ENCODE results near the gene PRSS22. TPM values are rescaled to one million over a fixed set of nuclear protein-coding genes. Genes with fewer than 3 reads are reported as not detected.

Gene PRSS22
- total and polyA plus RNA-seq, 2 donors (not counting 1 experiment from before 2014, with no cell fraction given) = not detected

GRCh38 chr16:2846511-2847310, 11.3 kb downstream of the PRSS22 start:
- Mint-ChIP-seq H3K4me3 (no peak overlapping the region), H3K4me1 (peaks cover 5% of the 10 kb centered on the region), H3K9me3 (ENCODE audit: insufficient read depth) (peaks cover 2% of the 10 kb centered on the region), H3K27ac (no peak overlapping the region), H3K27me3 (peaks cover 26% of the 10 kb centered on the region)
- Histone ChIP-seq H3K4me3 (ENCODE audit: control extremely low read depth in 1 of 5, extremely low read depth in 1 of 5, insufficient read depth in 1 of 5, low read depth in 2 of 5, low read length in 4 of 5) (no peak overlapping the region), H3K9me3 (ENCODE audit: control extremely low read depth in 1 of 3, control insufficient read depth in 2 of 3, insufficient read depth in 1 of 3, low read length in 2 of 3) (peaks cover 0 to 15% (median 0%) of the 10 kb centered on the region in 3 donors), H3K4me1 (ENCODE audit: control insufficient read depth in 2 of 2, insufficient read depth in 2 of 2, low read length in 2 of 2) (peaks cover 10% of the 10 kb centered on the region in 2 donors), H2AFZ (ENCODE audit: insufficient read depth, low read depth, low read length, poor library complexity, severe bottlenecking) (no peak overlapping the region), H3K27me3 (replicated peaks in 1 of 4; ENCODE audit: control extremely low read depth in 1 of 4, control insufficient read depth in 3 of 4, insufficient read depth in 4 of 4, low read length in 3 of 4) (peaks cover 0 to 5% (median 2%) of the 10 kb centered on the region in 4 experiments), H3K36me3 (replicated peaks in 1 of 2; ENCODE audit: control extremely low read depth in 1 of 2, control insufficient read depth in 1 of 2, extremely low read depth in 1 of 2, insufficient read depth in 2 of 2, low read length in 1 of 2) (no peaks in the 10 kb centered on the region), H4K20me1 (ENCODE audit: control insufficient read depth, insufficient read depth, low read length, poor library complexity, severe bottlenecking) (no peaks in the 10 kb centered on the region), H3K79me2 (ENCODE audit: control insufficient read depth, insufficient read depth, low read length) (no peaks in the 10 kb centered on the region), H3K27ac (ENCODE audit: low read length in 2 of 2) (no peak overlapping the region), H3K9ac (ENCODE audit: low read length) (no peak overlapping the region), H3K4me2 (replicated peaks; ENCODE audit: low read depth, low read length, poor library complexity, severe bottlenecking) (no peak overlapping the region)
- TF ChIP-seq, protein P1, sequence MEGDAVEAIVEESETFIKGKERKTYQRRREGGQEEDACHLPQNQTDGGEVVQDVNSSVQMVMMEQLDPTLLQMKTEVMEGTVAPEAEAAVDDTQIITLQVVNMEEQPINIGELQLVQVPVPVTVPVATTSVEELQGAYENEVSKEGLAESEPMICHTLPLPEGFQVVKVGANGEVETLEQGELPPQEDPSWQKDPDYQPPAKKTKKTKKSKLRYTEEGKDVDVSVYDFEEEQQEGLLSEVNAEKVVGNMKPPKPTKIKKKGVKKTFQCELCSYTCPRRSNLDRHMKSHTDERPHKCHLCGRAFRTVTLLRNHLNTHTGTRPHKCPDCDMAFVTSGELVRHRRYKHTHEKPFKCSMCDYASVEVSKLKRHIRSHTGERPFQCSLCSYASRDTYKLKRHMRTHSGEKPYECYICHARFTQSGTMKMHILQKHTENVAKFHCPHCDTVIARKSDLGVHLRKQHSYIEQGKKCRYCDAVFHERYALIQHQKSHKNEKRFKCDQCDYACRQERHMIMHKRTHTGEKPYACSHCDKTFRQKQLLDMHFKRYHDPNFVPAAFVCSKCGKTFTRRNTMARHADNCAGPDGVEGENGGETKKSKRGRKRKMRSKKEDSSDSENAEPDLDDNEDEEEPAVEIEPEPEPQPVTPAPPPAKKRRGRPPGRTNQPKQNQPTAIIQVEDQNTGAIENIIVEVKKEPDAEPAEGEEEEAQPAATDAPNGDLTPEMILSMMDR (IDR thresholded peaks at IDR 0.05) = no peak
- no peak for TF ChIP-seq EZH2 (IDR thresholded peaks at IDR 0.05; ENCODE audit: borderline replicate concordance, insufficient read depth, low read depth, low read length, poor library complexity, severe bottlenecking)
- 66% methylated on average over 2 of the region's 3 CpGs for WGBS (ENCODE audit: insufficient coverage)
- DNase-seq = no peak
- ChIA-PET CTCF (no interaction called here), POLR2A (no interaction called here)
- intact Hi-C loops (cut with micrococcal nuclease) = no loop called here
- ATAC-seq (ENCODE audit: low read depth) = no peak

GRCh38 chr16:2845116-2845515, 12.9 kb downstream of the PRSS22 start:
- no peak for TF ChIP-seq EZH2 (IDR thresholded peaks at IDR 0.05; ENCODE audit: borderline replicate concordance, insufficient read depth, low read depth, low read length, poor library complexity, severe bottlenecking)
- TF ChIP-seq, protein P1 (IDR thresholded peaks at IDR 0.05) = no peak

More at GRCh38 chr16:2845116-2845515, 12.9 kb downstream of the PRSS22 start:
- Histone ChIP-seq H3K27ac (ENCODE audit: low read length in 2 of 2) (no peak overlapping the region), H4K20me1 (ENCODE audit: control insufficient read depth, insufficient read depth, low read length, poor library complexity, severe bottlenecking) (no peaks in the 10 kb centered on the region), H3K4me1 (ENCODE audit: control insufficient read depth in 2 of 2, insufficient read depth in 2 of 2, low read length in 2 of 2) (peaks cover 15 to 26% of the 10 kb centered on the region in 2 donors), H2AFZ (ENCODE audit: insufficient read depth, low read depth, low read length, poor library complexity, severe bottlenecking) (no peak overlapping the region), H3K36me3 (replicated peaks in 1 of 2; ENCODE audit: control extremely low read depth in 1 of 2, control insufficient read depth in 1 of 2, extremely low read depth in 1 of 2, insufficient read depth in 2 of 2, low read length in 1 of 2) (no peaks in the 10 kb centered on the region), H3K79me2 (ENCODE audit: control insufficient read depth, insufficient read depth, low read length) (no peaks in the 10 kb centered on the region), H3K4me3 (ENCODE audit: control extremely low read depth in 1 of 5, extremely low read depth in 1 of 5, insufficient read depth in 1 of 5, low read depth in 2 of 5, low read length in 4 of 5) (no peak overlapping the region), H3K4me2 (replicated peaks; ENCODE audit: low read depth, low read length, poor library complexity, severe bottlenecking) (no peak overlapping the region), H3K27me3 (replicated peaks in 1 of 4; ENCODE audit: control extremely low read depth in 1 of 4, control insufficient read depth in 3 of 4, insufficient read depth in 4 of 4, low read length in 3 of 4) (peaks cover 0 to 5% (median 2%) of the 10 kb centered on the region in 4 experiments), H3K9me3 (ENCODE audit: control extremely low read depth in 1 of 3, control insufficient read depth in 2 of 3, insufficient read depth in 1 of 3, low read length in 2 of 3) (peaks cover 0 to 18% (median 0%) of the 10 kb centered on the region in 3 donors), H3K9ac (ENCODE audit: low read length) (no peak overlapping the region)
- ChIA-PET POLR2A (no interaction called here), CTCF (no interaction called here)
- H3K27me3 Mint-ChIP-seq = peaks cover 26% of the 10 kb centered on the region
- WGBS (ENCODE audit: insufficient coverage) = no CpG with 5 or more reads among the region's 5 CpGs
- peaks cover 8% of the 10 kb centered on the region for H3K4me1 Mint-ChIP-seq
- peaks cover 2% of the 10 kb centered on the region for H3K9me3 Mint-ChIP-seq (ENCODE audit: insufficient read depth)
- intact Hi-C loops (cut with micrococcal nuclease) = no loop called here
- H3K27ac Mint-ChIP-seq = no peak overlapping the region
- DNase-seq = no peak
- ATAC-seq (ENCODE audit: low read depth) = no peak
- no peak overlapping the region for H3K4me3 Mint-ChIP-seq

All from B cell (primary cell).